K562 (cell line): ENCODE results near the gene ZFTA. TPM values are rescaled to one million over a fixed set of nuclear protein-coding genes. Genes with fewer than 3 reads are reported as not detected.

Experiments
- ARHGAP35 ChIP-seq: fragments of 450-650 bp; IDR thresholded peaks from 2 replicates; pipeline ENCODE4 v1.6.1; 2018; ENCODE audit not compliant: partially characterized antibody
- ATF1 ChIP-seq, 2 experiments: fragments of 450-650 bp in 1 of 2; IDR thresholded peaks; 2 replicates each; pipeline ENCODE4 v1.6.1; 2016; ENCODE audit warnings: missing compliant biosample characterization in 1 of 2, missing genetic modification characterization in 1 of 2
- ATF4 ChIP-seq: fragments of 450-650 bp; formaldehyde crosslinking; IDR thresholded peaks from 2 replicates; pipeline ENCODE4 v1.4.0; 2022; ENCODE audit warnings: mild to moderate bottlenecking, moderate library complexity
- BHLHE40 ChIP-seq: IDR thresholded peaks from 2 replicates; pipeline ENCODE4 v1.6.1; 2011; ENCODE audit warnings: low read length, improper control_type of control experiment
- C11orf30 ChIP-seq: fragments of 450-650 bp; IDR thresholded peaks from 2 replicates; pipeline ENCODE4 v1.6.1; 2016; ENCODE audit warnings: low read depth, mild to moderate bottlenecking
- CLOCK ChIP-seq: fragments of 250-450 bp; sonication (Bioruptor Pico); IDR thresholded peaks from 2 replicates; pipeline ENCODE4 v1.4.0; 2020; ENCODE audit warnings: mild to moderate bottlenecking, moderate library complexity, borderline replicate concordance
- CXXC5 ChIP-seq: fragments of 250-450 bp; sonication (Bioruptor Pico); IDR thresholded peaks from 2 replicates; pipeline ENCODE4 v1.8.0; 2022; ENCODE audit warnings: inconsistent platforms, mild to moderate bottlenecking, moderate library complexity
- FOS ChIP-seq: IDR thresholded peaks from 3 replicates; pipeline ENCODE4 v1.6.1; 2011; ENCODE audit not compliant: insufficient read length; ENCODE audit errors: extremely low read depth
- PRMT5 ChIP-seq: sonication (generic); formaldehyde crosslinking; IDR thresholded peaks from 2 replicates; pipeline ENCODE4 v1.5.0; 2020; ENCODE audit warnings: missing genetic modification reagents
- PYGO2 ChIP-seq: fragments of 450-650 bp; IDR thresholded peaks from 2 replicates; pipeline ENCODE4 v1.6.1; 2016; ENCODE audit warnings: mild to moderate bottlenecking, missing genetic modification characterization, moderate library complexity, missing compliant biosample characterization
- SMARCE1 ChIP-seq: fragments of 450-650 bp; IDR thresholded peaks from 2 replicates; pipeline ENCODE4 v1.7.1; 2016; ENCODE audit warnings: mild to moderate bottlenecking
- SNAPC5 ChIP-seq: fragments of 250-450 bp; sonication (Bioruptor Pico); IDR thresholded peaks from 2 replicates; pipeline ENCODE4 v1.8.0; 2021; ENCODE audit warnings: moderate library complexity, mild to moderate bottlenecking, inconsistent platforms
- TEAD1 ChIP-seq, 2 experiments: fragments of 450-650 bp in 1 of 2; sonication (generic) in 1 of 2; formaldehyde crosslinking; IDR thresholded peaks; 2 replicates each; pipeline versions ENCODE4 v1.4.0 to v1.8.0; 2020 to 2022; ENCODE audit warnings: mild to moderate bottlenecking in 2 of 2, missing genetic modification reagents in 1 of 2
- WHSC1 ChIP-seq: IDR thresholded peaks from one replicate; pipeline ENCODE4 v1.6.1; 2012; ENCODE audit warnings: low read length, control low read depth, inconsistent platforms
- ZNF639 ChIP-seq, 2 experiments: fragments of 200-800 bp in 1 of 2; sonication (Bioruptor generic) in 1 of 2; sonication (generic) in 1 of 2; formaldehyde crosslinking in 1 of 2; IDR thresholded peaks in 1 of 2; conservative IDR thresholded peaks in 1 of 2; 2 replicates each; pipeline versions ENCODE4 v1.5.0 to v1.6.1; 2016 to 2020; ENCODE audit warnings: missing compliant biosample characterization in 1 of 2, missing genetic modification characterization in 1 of 2, missing genetic modification reagents in 1 of 2
- ZSCAN29 ChIP-seq: fragments of 450-650 bp; IDR thresholded peaks from 2 replicates; pipeline ENCODE4 v1.6.1; 2017
- polyA plus RNA-seq, 8 experiments: library from polyadenylated mRNA; depleted of rRNA in 4 of 8; stranded (reverse) in 5 of 8; unstranded in 3 of 8; fragments of >200 nt; fragmentation: Nextera tagmentation in 2 of 8; fragmentation: Illumina TruSeq in 1 of 8; extraction: Ambion mirVana in 2 of 8; extraction: Trizol in 1 of 8; gene quantifications; 2 replicates each; pipeline versions ENCODE4 v1.2.1 to v1.2.3, GENCODE V29; 2011 to 2014; ENCODE audit warnings: inconsistent platforms in 1 of 8, missing spikeins in 1 of 8
- total RNA-seq, 7 experiments: library from RNA; depleted of rRNA in 6 of 7; stranded (reverse); fragments of >200 nt in 6 of 7; fragmentation: Illumina TruSeq in 2 of 7; extraction: Trizol in 2 of 7; gene quantifications; 2 replicates each; pipeline versions ENCODE4 v1.2.1 to v1.2.3, GENCODE V29; 2011 to 2021; ENCODE audit warnings: low replicate concordance in 1 of 7
- TF ChIP-seq, protein P1 (sequence below): fragments of 150-350 bp; IDR thresholded peaks from 2 replicates; pipeline ENCODE4 v1.6.1; 2014; ENCODE audit warnings: low read depth, mild to moderate bottlenecking, low read length, borderline replicate concordance
- TF ChIP-seq, protein P2 (sequence below): sonication (generic); formaldehyde crosslinking; IDR thresholded peaks from 2 replicates; pipeline ENCODE4 v1.9.0; 2022; ENCODE audit warnings: mild to moderate bottlenecking, missing genetic modification reagents

Gene ZFTA
- total and polyA plus RNA-seq, 9 of the 15 experiments (the other 6 are each of a cell fraction or from before 2014, with no cell fraction given), result 0.45 to 12.3 (median 2.9) TPM

- TF ChIP-seq, protein P1, sequence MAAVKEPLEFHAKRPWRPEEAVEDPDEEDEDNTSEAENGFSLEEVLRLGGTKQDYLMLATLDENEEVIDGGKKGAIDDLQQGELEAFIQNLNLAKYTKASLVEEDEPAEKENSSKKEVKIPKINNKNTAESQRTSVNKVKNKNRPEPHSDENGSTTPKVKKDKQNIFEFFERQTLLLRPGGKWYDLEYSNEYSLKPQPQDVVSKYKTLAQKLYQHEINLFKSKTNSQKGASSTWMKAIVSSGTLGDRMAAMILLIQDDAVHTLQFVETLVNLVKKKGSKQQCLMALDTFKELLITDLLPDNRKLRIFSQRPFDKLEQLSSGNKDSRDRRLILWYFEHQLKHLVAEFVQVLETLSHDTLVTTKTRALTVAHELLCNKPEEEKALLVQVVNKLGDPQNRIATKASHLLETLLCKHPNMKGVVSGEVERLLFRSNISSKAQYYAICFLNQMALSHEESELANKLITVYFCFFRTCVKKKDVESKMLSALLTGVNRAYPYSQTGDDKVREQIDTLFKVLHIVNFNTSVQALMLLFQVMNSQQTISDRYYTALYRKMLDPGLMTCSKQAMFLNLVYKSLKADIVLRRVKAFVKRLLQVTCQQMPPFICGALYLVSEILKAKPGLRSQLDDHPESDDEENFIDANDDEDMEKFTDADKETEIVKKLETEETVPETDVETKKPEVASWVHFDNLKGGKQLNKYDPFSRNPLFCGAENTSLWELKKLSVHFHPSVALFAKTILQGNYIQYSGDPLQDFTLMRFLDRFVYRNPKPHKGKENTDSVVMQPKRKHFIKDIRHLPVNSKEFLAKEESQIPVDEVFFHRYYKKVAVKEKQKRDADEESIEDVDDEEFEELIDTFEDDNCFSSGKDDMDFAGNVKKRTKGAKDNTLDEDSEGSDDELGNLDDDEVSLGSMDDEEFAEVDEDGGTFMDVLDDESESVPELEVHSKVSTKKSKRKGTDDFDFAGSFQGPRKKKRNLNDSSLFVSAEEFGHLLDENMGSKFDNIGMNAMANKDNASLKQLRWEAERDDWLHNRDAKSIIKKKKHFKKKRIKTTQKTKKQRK, result no peak
- TF ChIP-seq, protein P2, sequence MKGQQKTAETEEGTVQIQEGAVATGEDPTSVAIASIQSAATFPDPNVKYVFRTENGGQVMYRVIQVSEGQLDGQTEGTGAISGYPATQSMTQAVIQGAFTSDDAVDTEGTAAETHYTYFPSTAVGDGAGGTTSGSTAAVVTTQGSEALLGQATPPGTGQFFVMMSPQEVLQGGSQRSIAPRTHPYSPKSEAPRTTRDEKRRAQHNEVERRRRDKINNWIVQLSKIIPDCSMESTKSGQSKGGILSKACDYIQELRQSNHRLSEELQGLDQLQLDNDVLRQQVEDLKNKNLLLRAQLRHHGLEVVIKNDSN (CRISPR knock-in tag), result peak; percentile 95
- TF ChIP-seq C11orf30, result no peak
- TF ChIP-seq ZSCAN29, result no peak
- TF ChIP-seq ZNF639 (CRISPR knock-in tag; conservative IDR thresholded peaks at IDR 0.05 in 1 of 2, IDR thresholded peaks at IDR 0.05 in 1 of 2), result peak in 1 of 2 experiments; percentile 50; a peak in 2 of 4 replicates
- TF ChIP-seq WHSC1, result no peak
- 0 out of 2 replicates have a peak, but pooled peaks have one; percentile 8 for TF ChIP-seq CXXC5 (CRISPR knock-in tag)
- no peak for TF ChIP-seq SNAPC5 (CRISPR knock-in tag)
- no peak for TF ChIP-seq ARHGAP35
- no peak for TF ChIP-seq PRMT5 (CRISPR knock-in tag)
- no peak for TF ChIP-seq ATF1 (CRISPR knock-in tag; IDR thresholded peaks at IDR 0.05)
- peak; percentile 46; the same call in 1 of the 2 replicates for TF ChIP-seq ATF1 (tag; IDR thresholded peaks at IDR 0.05)
- peak; percentile 76 for TF ChIP-seq SMARCE1
- no peak for TF ChIP-seq BHLHE40
- no peak for TF ChIP-seq ATF4 (CRISPR knock-in tag)
- 0 out of 2 replicates have a peak, but pooled peaks have one; percentile 39 for TF ChIP-seq PYGO2 (tag)
- TF ChIP-seq CLOCK, result no peak
- TF ChIP-seq TEAD1 (CRISPR knock-in tag; IDR thresholded peaks at IDR 0.05), result no peak
- peak; percentile 18 for TF ChIP-seq FOS
Measured at GRCh38 chr11:63802637-63803414, 34.3 kb upstream of the ZFTA start (continued).
